Stimulated activated CD4-positive, alpha-beta T cell treated with anti-CD3 and anti-CD28 coated beads, Interleukin-4, amount 100 ng/mL, for 48 hours (primary cell): ENCODE data around the gene CRIP1.

ENCODE experiments used
- DNase-seq, 2 donors: peaks; one replicate each; pipeline ENCODE4 v3.0.0-alpha.2; 2020; ENCODE audit warnings: low read depth in 2 of 2

The CRIP1 gene

DNA sequence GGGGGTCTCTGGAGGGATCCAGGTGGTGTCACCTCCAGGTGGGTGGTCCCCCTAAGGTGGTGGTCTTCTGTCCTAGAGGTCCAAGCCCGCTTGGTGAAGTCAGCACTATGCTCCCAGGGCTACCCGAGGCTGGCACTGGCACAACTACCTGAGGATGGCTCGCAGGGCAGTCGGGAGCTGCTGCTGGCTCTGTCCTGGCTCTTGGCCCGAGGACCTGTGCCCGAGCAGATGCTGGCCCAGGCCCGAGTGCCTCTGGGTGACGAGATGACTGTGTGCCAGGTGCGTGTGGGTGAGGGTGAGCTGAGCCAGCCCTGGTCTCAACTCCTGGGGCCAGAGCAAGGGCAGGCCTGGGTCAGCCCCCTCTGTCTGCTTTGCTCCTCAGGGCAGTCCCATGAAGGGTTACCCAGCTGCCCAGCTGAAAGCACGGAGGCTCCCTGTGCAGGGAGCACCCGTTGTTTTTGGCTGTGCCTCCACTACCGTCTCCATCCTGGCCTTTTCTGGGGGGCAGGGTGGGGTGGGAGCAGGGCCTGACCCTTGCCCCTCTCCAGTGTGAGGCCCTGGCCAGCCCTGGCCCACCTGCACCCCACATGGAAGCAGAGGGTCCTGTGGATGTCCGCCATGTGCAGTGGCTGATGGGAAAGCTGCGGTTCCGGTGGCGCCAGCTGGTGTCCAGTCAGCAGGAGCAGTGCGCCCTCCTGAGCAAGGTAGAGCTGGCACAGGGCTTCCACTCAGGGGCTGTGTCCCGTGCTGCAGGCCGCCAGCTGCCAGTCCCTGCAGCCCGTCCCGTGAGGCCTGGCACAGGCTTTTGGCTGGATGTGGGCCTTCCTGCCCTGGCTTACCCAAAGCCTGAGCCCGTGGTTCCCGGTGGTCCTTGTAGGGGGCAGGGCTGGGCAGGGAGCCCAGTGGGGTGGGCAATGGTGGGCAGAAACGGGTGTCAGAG is 5.6 kb downstream of the CRIP1 start:
- no peak for DNase-seq

DNA sequence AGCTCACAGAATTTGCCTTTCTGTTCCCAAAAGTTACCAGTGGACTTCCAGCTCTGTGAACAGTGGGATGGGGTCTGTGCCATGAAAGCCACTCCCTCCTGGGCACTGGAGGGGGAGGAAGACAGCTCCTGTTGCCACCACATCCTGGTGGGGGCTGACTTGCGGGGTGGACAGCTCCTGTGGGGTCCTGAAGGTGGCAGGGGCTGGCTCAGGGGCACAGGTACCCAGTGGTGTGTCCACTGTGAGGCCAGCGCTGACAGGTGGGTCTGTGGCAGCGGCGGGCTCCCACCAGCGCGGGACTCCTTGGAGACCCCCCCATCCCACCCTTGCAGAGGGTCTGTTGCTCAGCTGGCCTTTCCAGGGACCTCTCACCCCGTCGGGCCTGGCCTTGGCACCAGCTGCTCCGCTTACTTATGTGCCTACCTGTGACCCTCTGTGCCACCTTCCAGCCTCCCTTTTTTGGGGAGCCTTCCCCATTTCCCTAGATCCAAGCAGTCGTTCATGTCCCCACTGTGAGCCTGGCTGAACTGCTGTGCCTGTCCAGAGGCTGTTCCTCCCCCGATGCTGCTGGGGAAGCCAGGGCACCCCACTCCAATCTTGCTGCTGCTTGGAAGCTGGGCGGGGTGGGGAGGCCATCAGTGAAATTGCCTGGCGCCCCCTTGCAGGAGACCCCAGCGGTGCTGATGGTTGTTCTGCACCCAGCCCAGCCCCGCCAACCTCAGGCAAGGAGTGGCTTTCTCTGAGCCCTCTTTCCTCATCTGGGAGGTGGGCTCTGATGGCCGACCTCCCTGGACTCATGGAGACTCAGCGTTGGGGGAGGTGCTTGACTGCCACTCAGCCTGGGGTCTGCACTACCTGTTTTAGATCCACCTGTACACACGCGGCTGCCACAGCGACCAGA is 6.5 kb downstream of the CRIP1 start:
- no peak for DNase-seq

- DNase-seq, result no peak
These were observed 7.4 kb downstream of the CRIP1 start for GRCh38 chr14:105493921-105494605.

DNA sequence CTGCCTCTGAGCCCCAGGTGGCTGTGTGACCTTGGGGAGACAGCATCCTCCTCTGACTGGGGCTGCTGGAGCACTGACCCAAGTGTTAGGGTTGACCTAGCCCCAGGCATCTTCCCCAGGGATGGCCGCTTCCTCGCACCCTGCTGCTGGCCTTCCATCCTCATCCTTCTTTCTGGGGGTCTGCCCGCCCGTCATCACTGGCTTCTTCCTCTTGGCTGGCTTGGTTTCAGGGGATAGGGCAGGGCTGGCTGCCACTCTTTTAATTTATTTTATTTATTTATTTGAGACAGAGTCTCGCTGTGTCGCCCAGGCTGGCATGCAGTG is 7.9 kb downstream of the CRIP1 start:
- no peak for DNase-seq

- DNase-seq, result no peak
These were observed 8.7 kb downstream of the CRIP1 start for GRCh38 chr14:105495101-105495989.

- no peak for DNase-seq
These were observed 9.5 kb downstream of the CRIP1 start for GRCh38 chr14:105495990-105496830.

GRCh38 chr14:105496831-105497591 is 10.3 kb downstream of the CRIP1 start:
- DNase-seq, result no peak

- DNase-seq, result no peak
These were observed 11.2 kb downstream of the CRIP1 start for GRCh38 chr14:105497671-105498429.

DNA sequence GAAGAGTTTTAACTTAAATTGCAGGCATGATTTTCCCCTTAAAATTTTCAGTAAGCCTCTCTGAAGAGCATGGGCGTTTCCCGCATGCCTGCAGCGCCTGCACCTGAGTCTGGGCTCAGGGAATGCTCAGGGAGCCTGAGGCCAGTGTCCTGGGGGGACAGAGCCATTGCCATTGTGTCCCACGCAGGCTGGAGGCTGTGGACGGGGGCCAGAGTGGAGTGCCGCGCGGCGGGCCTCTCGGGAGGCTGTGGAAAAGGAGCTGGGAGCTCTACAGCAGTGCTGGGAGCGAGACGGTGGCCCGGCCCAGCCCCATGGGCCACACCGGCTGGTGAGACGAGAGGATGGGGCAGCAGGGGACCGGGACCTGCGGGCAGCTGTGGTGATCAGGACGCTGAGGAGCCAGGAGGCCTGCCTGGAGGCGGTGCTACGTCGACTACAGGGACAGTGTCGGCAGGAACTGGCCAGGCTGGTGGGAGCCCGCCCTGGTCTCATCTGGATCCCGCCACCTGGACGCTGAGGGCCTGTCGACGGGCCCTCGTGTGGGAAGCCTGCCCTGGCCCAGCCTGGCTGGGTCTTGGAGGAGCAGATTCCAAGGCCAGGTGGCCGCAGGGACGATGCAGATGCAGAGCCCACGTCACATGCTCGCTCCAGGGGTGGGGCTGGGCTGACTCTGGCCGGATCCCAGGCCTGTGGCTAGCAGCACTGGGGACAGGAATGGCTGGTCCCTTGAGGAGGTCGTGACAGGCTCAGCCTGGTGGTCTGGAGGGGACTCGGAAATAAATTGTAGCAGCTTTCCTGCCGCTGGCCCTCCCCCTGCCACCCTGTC is 12.0 kb downstream of the CRIP1 start:
- DNase-seq, result no peak

GRCh38 chr14:105499256-105500035 is 12.8 kb downstream of the CRIP1 start:
- DNase-seq, result no peak

DNA sequence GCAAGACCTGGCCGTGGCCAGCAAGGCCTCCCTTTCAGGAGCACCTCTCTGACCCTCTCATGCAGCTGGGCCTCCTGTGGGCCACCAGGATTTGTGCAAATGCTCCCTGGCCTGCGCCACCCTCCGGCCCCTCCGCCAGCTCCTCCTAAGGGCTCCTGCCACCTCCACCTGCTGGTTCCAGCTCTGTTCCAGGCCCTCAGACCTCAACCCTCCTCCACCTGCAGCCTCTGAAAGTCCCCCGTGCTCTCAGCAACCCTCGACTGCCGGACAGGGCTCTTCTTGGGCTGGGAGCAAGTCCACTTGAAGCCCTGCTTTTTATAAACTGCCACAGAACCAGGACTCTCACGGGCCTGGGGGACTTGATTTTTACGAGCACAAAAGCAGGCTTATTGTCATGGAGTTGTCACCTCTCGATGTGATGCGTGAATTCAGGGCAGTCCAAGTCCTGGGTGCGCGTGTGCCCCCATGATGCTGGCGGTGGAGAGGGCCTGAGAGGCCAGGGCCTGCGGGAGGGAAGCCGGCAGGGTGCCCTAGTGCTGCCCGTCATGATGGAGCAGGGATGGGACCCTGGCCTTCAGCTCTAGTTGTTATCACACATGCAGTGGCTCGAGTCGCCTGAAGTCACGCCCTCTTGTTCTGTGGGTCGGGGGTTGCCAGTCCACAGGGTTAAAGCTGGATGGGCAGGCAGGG is 13.5 kb downstream of the CRIP1 start:
- no peak for DNase-seq

DNA sequence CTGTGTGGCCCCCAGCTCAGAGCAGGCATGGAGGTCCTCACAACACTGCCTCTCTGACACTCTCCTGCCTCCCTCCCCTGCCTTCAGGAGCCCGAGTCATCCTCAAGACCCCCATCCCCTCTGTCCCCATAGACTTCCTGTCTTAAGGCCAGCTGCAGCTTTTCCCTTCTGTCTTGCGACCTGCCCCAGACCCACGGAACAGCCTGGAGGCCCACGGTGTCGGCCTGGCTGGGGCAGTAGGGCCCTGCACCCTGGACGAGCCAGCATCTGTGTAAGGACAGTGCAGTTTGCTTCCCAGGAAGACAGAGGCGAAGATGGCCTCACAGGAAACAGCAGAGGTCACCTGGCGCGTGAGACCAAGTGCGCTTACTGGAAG is 14.0 kb downstream of the CRIP1 start:
- DNase-seq, result no peak

- no peak for DNase-seq
These were observed 15.0 kb downstream of the CRIP1 start for GRCh38 chr14:105501504-105502291.

DNA sequence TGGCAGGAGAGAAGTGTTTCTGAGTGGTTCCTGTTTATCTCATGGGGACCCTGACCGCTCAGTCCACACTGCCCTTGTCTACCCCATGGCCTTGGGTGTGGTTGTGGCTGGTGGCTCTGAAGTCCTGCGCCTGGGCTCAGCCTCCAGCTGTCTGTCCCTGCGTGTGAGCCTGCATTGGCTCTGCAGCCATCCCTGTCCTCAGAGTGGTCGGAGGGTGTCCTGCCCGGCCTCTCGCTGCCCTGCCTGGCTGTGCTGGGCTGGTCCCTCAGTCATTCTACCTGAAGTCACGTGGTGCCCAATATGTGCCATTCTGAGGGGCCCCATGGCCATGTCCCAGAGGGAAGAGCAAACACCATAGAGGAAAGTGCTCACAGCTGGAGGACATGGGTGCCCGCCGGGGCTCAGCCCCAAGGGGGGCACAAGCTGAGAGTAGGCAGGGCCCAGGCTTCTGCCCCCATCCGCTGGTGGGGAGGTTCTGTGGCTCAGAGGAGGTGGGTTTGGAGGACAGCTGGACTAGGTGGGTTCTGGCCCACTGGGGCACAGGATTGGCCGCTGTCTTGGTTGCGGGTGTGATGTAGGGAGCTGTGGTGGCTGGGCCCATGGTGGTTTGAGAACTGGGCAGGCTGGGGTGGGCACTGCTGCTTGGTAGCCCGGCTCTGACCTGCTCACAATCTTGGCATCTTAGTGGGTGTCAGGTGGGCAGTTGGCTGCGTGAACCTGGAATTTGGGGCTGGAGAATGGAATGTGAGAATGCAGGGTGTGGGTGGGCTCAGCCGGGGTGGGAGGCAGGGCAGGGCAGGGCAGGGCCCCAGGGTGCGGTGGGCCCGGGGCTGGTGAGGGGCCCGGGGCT is 16.0 kb downstream of the CRIP1 start:
- no peak for DNase-seq

- DNase-seq, result no peak
These were observed 16.6 kb downstream of the CRIP1 start for GRCh38 chr14:105503296-105503640.
